Vagina (tissue), 2 donors: ENCODE data around the gene TENT5A.

Experiments used
- CTCF ChIP-seq, 3 experiments: fragments of 450-650 bp in 2 of 3; fragments of 200-600 bp in 1 of 3; sonication (generic) in 1 of 3; IDR thresholded peaks; one replicate each; pipeline ENCODE4 v1.5.1; 2017 to 2019; ENCODE audit warnings: antibody characterized with exemption in 3 of 3, mild to moderate bottlenecking in 2 of 3, moderate library complexity in 2 of 3
- POLR2AphosphoS5 ChIP-seq, 2 donors: sonication (generic); formaldehyde crosslinking; IDR thresholded peaks; one replicate each; pipeline ENCODE4 v1.9.0; 2017; ENCODE audit warnings: antibody characterized with exemption in 2 of 2, mild to moderate bottlenecking in 2 of 2, low read depth in 1 of 2; ENCODE audit not compliant: insufficient read depth in 1 of 2

GRCh38 chr6:81767163-81767891 is 14.8 kb upstream of the TENT5A start:
- TF ChIP-seq CTCF (IDR thresholded peaks at IDR 0.05) (no peak), POLR2AphosphoS5 (IDR thresholded peaks at IDR 0.05; ENCODE audit: insufficient read depth in 1 of 2, low read depth in 1 of 2) (no peak)
